OCI-LY1 (cell line): ENCODE data around the gene CARMIL1.

ENCODE experiments used
- EZH2 ChIP-seq: fragments of 200-600 bp; sonication (generic), shearing (Covaris generic); IDR thresholded peaks from 2 replicates; pipeline ENCODE4 v1.8.0; 2017; ENCODE audit warnings: borderline replicate concordance, mixed run types, mild to moderate bottlenecking, antibody characterized with exemption, low read length, moderate library complexity, mixed read lengths
- TF ChIP-seq, protein P1 (sequence below): fragments of 200-600 bp; sonication (generic), shearing (Covaris generic); IDR thresholded peaks from 2 replicates; pipeline ENCODE4 v1.5.1; 2017; ENCODE audit warnings: mild to moderate bottlenecking, antibody characterized with exemption, low read length, moderate library complexity, mixed read lengths

DNA sequence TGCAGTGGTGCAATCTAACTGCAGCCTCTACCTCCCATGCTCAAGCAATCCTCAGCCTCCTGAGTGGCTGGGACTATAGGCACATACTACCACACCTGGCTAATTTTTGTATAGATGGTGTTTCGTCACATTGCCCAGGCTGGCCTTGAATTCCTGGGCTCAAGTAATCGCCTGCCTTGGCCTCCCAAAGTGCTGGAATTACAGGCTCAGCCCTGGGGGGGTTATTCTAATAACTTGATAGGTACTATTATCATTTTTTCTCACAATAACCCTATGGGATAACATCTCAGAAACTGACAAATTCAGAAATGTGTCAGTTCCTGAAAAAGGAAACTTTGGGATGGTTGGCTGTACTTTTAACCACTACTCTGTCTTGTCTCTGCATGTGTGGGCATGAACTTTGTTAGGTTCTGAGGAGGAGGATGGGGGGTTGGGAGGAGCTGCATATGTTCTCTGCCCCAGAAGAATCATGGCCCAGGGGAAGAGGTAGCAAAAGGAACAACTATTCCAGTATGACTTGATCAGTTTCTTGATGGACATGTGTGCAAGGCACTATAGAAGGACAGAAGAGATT, 169.9 kb downstream of the CARMIL1 start:
- TF ChIP-seq, protein P1, sequence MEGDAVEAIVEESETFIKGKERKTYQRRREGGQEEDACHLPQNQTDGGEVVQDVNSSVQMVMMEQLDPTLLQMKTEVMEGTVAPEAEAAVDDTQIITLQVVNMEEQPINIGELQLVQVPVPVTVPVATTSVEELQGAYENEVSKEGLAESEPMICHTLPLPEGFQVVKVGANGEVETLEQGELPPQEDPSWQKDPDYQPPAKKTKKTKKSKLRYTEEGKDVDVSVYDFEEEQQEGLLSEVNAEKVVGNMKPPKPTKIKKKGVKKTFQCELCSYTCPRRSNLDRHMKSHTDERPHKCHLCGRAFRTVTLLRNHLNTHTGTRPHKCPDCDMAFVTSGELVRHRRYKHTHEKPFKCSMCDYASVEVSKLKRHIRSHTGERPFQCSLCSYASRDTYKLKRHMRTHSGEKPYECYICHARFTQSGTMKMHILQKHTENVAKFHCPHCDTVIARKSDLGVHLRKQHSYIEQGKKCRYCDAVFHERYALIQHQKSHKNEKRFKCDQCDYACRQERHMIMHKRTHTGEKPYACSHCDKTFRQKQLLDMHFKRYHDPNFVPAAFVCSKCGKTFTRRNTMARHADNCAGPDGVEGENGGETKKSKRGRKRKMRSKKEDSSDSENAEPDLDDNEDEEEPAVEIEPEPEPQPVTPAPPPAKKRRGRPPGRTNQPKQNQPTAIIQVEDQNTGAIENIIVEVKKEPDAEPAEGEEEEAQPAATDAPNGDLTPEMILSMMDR = no peak
- no peak for TF ChIP-seq EZH2
